NCI-H2107 treated with DMSO at 0.1 percent for 48 hours (cell line): ENCODE measurements around the gene BICDL1.

ENCODE experiments used
- DNase-seq: peaks from one replicate; lab custom pipeline; 2025; ENCODE audit not compliant: unreplicated experiment; lab: John Stamatoyannopoulos, UW

The BICDL1 gene

DNA sequence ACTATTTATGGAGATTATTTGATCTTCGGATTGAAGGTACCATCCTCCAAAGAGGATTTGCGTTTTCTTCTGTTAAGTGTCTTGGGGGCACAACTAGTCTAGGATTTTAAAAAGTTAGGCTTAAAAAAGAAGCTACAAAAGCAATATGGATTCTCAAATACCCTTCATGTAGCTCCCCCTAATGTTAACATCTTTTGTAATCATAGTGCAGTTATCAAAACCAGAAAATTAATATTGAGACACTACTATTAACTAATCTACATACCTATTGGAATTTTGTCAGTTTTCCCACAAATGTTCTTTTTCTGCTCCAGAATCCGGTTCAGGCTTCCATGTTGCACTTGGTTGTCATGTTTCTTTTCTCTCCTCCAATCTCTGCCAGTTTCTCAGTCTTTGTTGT lies 62.5 kb downstream of the BICDL1 start:
- DNase-seq = no peak

DNA sequence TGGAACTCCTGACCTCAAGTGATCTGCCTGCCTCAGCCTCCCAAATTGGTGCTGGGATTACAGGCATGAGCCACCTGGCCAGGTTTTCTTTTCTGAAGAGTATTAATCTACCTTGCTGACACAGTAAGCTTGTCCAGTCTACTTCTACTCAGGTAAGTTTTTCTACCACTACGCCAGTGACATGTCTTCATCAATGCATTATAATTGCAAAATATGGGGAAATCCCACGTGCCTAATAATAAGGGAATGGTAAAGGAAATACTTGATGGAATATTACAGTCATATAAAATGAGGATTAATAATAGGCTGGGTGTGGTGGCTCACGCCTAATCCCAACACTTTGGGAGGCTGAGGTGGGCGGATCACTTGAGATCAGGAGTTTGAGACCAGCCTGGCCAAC lies 65.3 kb downstream of the BICDL1 start:
- DNase-seq = no peak

- DNase-seq = no peak
Observed at GRCh38 chr12:120055231-120056000, 66.4 kb downstream of the BICDL1 start.

DNA sequence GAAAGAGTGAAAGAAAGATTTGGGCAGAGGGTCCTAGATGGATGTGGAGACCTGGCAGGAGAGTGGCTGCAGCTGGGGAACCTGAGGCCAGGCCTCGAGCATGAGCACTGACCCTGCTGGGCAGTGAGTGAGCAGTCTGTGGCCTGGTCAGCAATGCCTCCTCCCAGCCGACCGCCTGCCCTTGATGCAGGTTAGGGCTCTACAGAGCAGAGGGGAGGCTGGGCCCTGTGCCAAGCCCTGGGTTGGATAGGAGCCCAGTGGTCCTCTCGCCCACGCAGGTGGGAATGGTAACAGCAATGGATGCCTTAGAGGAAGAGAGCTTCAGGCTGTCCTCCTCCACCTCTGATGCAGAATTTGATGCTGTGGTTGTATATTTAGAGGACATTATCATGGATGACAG lies 67.7 kb downstream of the BICDL1 start:
- DNase-seq = no peak

DNA sequence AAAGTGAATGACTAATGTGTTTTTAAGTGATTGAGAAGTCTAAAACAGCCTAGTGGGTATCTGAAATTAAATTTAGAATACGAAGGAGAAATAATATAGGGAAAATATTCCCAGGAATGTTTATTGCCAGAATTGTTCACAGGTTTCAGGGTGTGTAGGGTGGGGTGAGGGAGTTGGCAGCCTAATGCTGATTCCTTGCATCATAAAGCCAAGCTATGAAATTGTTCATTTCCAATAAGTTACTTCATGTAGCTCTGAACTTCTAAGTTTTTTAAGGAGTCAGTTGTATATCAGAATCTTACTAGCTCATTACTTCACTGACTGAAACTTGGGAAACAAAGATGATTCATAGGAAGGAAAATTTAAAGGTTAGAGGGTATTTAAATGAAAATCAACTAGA lies 71.2 kb downstream of the BICDL1 start:
- no peak for DNase-seq

- DNase-seq = no peak
Observed at GRCh38 chr12:120060717-120061116, 71.7 kb downstream of the BICDL1 start.

DNA sequence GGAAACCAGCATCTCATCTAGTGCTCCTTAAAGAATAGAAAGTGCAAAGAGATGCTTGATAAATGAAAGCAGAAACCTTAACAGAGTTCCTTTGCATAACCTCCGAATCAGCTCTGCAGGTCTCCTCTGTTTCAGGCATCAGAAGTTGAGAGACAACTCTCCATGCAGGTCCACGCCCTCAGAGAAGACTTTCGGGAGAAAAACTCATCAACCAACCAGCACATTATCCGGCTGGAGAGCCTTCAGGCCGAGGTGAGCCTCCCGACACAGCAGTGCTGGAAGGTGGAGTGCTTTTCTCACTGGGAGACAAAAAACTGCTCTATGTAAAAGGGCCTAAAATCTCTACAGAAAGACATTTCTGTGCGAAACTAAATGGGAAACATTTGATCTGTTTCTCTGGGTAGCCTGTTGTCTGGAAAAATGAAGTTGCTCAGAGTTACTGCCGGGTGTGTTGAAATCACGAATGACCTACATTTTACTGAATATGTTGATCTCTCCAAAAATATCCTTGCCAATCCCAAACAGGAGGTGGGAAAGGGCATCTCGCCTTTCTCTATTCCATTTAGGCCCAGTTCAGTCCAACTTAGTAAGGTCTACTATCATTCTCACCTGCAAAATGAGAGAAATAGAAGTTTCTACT lies 72.7 kb downstream of the BICDL1 start:
- no peak for DNase-seq

GRCh38 chr12:120062976-120063579 lies 74.0 kb downstream of the BICDL1 start:
- no peak for DNase-seq

GRCh38 chr12:120064054-120064940 lies 75.3 kb downstream of the BICDL1 start:
- DNase-seq = no peak

DNA sequence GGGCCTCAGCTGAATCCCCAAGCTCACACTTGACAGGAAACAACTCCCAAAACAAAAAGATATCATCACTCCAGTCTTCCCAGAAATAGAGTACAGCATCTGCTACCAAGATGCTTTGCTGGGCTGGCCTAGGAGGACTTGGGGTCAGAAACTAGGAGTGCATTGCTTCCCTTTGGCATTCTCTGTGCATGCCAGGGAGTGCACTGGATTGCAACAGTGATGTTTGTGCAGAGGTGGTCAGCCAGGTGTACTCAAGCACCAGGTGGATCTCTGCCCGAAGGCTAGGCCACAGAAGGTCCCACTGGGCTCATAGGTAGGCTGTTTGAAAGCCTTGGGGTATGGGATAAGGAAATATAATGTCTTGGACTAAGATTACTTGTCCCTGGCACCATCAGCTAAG lies 76.4 kb downstream of the BICDL1 start:
- DNase-seq = no peak

DNA sequence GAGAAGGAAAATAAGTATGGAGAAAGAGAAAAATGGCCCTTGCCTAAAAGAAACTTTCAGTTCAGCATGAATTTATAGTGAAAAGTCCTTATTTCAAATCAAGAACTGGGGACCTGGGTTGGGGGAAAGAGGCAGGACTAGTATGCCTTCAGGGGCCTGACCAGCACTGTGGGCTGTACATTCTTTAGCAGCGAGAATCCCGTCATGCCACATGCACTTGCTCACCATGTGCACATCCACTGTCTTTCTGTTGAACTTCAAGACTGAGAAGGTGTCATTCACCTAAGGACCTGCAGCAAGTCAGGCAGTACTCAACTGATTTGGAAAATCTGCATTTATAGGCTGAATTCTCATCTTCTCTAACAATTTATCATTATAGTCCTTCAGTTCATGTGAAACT lies 77.3 kb downstream of the BICDL1 start:
- no peak for DNase-seq

GRCh38 chr12:120067084-120067869 lies 78.2 kb downstream of the BICDL1 start:
- peak; percentile 47 for DNase-seq

DNA sequence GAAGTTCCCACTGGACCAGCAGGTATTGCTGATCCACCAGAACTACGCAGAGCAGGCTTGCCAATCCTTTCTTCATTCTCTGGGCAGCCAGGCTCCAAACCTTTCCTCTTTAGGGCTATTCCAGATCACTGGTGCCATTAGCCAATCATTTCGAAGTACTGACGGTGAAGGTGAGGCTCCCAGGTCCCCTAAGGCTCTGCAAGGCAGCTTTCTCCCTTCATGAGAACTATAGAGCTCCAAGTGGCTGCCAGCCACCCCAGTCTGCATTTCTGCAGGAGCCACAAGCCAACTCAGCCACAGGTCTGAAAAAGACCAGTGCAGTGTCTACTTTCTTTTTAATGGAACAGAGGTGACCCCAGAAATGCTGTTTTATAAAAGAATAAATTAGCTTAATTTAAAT lies 78.9 kb downstream of the BICDL1 start:
- no peak for DNase-seq

DNA sequence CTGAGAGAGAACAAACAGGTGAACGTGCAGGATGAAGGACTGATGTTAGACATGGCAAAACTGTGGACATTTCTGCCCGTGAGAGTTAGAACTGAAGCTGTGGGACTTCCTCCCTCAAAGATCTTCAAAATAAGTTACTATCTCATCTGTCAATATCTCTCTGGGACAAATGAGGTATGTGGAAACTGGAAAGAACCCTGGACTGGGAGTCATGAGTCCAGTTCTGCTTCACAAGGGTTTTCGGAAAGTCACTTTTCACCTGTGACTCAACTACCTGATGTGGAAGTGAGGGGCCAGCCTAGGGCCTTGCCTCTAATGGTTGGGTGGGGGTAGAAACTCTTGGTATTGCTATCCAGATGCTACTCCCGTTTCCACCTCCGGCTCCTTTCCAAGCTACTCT lies 80.2 kb downstream of the BICDL1 start:
- no peak for DNase-seq

DNA sequence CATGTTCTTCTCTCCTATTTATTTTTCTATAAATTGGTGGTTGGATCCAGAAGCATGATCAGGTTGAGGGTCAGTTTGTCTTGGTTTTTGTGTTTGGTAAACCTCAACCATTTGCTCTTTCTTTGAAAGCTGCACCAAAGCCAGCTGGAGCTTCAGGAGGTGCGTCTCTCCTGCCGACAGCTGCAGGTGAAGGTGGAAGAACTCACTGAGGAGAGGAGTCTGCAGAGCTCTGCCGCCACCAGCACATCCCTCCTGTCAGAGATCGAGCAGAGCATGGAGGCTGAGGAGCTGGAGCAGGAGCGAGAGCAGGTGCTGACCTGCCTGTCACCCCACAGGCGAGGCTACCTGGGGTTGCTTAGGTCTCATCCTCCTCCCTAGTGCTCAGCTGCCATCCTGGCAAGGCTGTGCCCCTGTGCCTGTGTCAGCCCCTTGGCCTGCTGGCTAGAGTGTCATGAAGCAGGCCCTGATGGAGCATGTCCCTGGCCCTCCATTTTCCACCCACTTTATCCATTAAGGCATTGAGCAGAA lies 82.5 kb downstream of the BICDL1 start:
- no peak for DNase-seq

- no peak for DNase-seq
Observed at GRCh38 chr12:120072472-120073249, 83.6 kb downstream of the BICDL1 start.

DNA sequence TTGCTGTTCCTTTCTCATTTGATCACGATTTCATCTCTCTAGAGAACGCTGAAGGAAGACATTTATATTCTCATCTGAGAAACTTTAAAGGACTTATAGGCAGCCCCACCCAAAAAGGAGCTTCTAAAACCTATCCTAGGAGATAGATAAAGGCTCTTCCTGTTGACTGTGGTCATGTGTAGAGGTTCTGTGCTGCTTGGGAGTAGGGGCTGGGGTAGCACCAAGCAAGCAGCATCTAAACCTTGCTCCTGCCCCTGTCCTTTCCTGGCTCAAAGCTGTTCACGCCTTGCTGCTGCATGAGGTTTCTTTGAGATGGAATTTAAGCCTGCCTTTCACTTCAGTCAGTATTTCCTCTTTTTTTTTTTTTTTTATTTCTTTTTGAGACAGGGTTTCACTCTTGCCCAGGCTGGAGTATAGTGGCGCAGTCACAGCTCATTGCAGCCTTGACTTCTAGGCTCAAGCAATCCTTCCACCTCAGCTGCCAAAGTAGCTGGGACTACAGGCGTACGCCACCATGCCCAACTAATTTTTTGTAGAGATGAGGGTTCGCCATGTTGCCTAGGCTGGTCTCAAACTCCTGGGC lies 86.1 kb downstream of the BICDL1 start:
- no peak for DNase-seq

DNA sequence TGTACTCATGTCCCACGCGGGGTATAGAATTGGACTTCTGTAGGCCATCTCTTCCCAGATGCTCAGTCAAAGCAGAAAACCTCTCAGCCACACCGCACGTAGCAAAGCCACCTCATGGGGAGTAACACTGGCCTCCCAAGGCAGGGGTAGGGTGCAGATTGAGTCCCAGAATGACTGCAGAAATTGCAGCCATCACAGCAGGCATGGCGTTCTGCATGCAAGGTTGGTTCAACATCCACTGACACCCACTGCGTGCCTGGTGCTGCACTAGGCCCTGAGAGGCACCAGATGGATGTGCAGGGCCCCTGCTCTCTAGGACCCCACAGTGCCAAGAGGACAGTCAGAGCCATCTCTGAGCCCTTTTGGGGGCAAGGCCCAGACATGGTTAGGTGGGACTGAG lies 87.6 kb downstream of the BICDL1 start:
- DNase-seq = no peak

GRCh38 chr12:120077260-120077659 lies 88.2 kb downstream of the BICDL1 start:
- DNase-seq = no peak
